Liver (tissue), 3 donors: ENCODE data around the gene KIAA1217.

Source experiments
- FOXA1 ChIP-seq: IDR thresholded peaks from 2 replicates; pipeline ENCODE4 v1.6.1; 2016; ENCODE audit warnings: antibody characterized with exemption
- GABPA ChIP-seq, 2 donors: IDR thresholded peaks in 1 of 2; conservative IDR thresholded peaks in 1 of 2; 2 replicates each; pipeline ENCODE4 v1.6.1; 2016; ENCODE audit warnings: antibody characterized with exemption in 2 of 2, mild to moderate bottlenecking in 1 of 2, moderate library complexity in 1 of 2
- JUND ChIP-seq, 2 donors: IDR thresholded peaks; 2 replicates each; pipeline ENCODE4 v1.6.1; 2016; ENCODE audit warnings: antibody characterized with exemption in 2 of 2
- RAD21 ChIP-seq, 2 donors: IDR thresholded peaks; 2 replicates each; pipeline ENCODE4 v1.6.1; 2016; ENCODE audit warnings: antibody characterized with exemption in 2 of 2, mild to moderate bottlenecking in 2 of 2
- RXRA ChIP-seq, 2 donors: IDR thresholded peaks; 2 replicates each; pipeline ENCODE4 v1.6.1; 2017 to 2018; ENCODE audit warnings: antibody characterized with exemption in 2 of 2, mild to moderate bottlenecking in 1 of 2
- TAF1 ChIP-seq: conservative IDR thresholded peaks from 2 replicates; pipeline ENCODE4 v1.6.1; 2016; ENCODE audit warnings: antibody characterized with exemption, mild to moderate bottlenecking
- YY1 ChIP-seq: IDR thresholded peaks from 2 replicates; pipeline ENCODE4 v1.6.1; 2016; ENCODE audit warnings: antibody characterized with exemption, mild to moderate bottlenecking
- TF ChIP-seq, protein P1 (sequence below): fragments of 150-350 bp; IDR thresholded peaks from 2 replicates; pipeline ENCODE4 v1.5.1; 2017; ENCODE audit warnings: improper control_type of control experiment, low read depth, low read length; ENCODE audit not compliant: missing input control
- TF ChIP-seq, protein P2 (sequence below): IDR thresholded peaks from 2 replicates; pipeline ENCODE4 v1.6.1; 2016; ENCODE audit warnings: antibody characterized with exemption
- TF ChIP-seq, protein P3 (sequence below): IDR thresholded peaks from 2 replicates; pipeline ENCODE4 v1.6.1; 2016; ENCODE audit warnings: antibody characterized with exemption, mild to moderate bottlenecking
- TF ChIP-seq, protein P4 (sequence below): IDR thresholded peaks from 2 replicates; pipeline ENCODE4 v1.6.1; 2016; ENCODE audit warnings: antibody characterized with exemption
- TF ChIP-seq, protein P5 (sequence below): IDR thresholded peaks from 2 replicates; pipeline ENCODE4 v1.6.1; 2016; ENCODE audit warnings: antibody characterized with exemption
- donor health status: healthy.
- donor health status: healthy.

DNA sequence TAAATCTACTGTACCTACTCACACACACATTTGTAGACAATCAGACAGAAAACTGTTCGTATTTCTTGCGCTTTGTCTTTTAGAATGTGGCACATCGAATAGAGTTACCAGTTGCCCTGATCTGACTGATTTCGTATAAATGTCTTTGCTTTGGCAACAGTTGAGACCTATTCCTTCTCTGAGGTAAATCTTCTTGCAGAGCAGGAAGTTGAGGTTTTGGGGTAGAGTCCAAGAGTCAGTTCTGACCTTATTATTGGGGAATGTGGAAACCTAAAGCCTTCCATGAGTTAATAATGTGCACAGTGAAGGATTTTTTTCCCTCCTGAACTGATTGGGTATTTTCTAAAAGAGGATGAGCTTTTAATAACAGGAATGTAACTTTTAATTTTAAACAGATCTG lies 135.3 kb downstream of the KIAA1217 start:
- TF ChIP-seq, protein P1, sequence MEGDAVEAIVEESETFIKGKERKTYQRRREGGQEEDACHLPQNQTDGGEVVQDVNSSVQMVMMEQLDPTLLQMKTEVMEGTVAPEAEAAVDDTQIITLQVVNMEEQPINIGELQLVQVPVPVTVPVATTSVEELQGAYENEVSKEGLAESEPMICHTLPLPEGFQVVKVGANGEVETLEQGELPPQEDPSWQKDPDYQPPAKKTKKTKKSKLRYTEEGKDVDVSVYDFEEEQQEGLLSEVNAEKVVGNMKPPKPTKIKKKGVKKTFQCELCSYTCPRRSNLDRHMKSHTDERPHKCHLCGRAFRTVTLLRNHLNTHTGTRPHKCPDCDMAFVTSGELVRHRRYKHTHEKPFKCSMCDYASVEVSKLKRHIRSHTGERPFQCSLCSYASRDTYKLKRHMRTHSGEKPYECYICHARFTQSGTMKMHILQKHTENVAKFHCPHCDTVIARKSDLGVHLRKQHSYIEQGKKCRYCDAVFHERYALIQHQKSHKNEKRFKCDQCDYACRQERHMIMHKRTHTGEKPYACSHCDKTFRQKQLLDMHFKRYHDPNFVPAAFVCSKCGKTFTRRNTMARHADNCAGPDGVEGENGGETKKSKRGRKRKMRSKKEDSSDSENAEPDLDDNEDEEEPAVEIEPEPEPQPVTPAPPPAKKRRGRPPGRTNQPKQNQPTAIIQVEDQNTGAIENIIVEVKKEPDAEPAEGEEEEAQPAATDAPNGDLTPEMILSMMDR, result no peak
- TF ChIP-seq YY1 (no peak), FOXA1 (no peak), JUND (IDR thresholded peaks at IDR 0.05) (no peak), RAD21 (IDR thresholded peaks at IDR 0.05) (no peak), TAF1 (no peak), RXRA (IDR thresholded peaks at IDR 0.05) (no peak), GABPA (IDR thresholded peaks at IDR 0.05 in 1 of 2, conservative IDR thresholded peaks at IDR 0.05 in 1 of 2) (no peak)
- TF ChIP-seq, protein P2, sequence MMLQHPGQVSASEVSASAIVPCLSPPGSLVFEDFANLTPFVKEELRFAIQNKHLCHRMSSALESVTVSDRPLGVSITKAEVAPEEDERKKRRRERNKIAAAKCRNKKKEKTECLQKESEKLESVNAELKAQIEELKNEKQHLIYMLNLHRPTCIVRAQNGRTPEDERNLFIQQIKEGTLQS, result no peak
- TF ChIP-seq, protein P3, sequence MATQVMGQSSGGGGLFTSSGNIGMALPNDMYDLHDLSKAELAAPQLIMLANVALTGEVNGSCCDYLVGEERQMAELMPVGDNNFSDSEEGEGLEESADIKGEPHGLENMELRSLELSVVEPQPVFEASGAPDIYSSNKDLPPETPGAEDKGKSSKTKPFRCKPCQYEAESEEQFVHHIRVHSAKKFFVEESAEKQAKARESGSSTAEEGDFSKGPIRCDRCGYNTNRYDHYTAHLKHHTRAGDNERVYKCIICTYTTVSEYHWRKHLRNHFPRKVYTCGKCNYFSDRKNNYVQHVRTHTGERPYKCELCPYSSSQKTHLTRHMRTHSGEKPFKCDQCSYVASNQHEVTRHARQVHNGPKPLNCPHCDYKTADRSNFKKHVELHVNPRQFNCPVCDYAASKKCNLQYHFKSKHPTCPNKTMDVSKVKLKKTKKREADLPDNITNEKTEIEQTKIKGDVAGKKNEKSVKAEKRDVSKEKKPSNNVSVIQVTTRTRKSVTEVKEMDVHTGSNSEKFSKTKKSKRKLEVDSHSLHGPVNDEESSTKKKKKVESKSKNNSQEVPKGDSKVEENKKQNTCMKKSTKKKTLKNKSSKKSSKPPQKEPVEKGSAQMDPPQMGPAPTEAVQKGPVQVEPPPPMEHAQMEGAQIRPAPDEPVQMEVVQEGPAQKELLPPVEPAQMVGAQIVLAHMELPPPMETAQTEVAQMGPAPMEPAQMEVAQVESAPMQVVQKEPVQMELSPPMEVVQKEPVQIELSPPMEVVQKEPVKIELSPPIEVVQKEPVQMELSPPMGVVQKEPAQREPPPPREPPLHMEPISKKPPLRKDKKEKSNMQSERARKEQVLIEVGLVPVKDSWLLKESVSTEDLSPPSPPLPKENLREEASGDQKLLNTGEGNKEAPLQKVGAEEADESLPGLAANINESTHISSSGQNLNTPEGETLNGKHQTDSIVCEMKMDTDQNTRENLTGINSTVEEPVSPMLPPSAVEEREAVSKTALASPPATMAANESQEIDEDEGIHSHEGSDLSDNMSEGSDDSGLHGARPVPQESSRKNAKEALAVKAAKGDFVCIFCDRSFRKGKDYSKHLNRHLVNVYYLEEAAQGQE, result no peak
- TF ChIP-seq, protein P4, sequence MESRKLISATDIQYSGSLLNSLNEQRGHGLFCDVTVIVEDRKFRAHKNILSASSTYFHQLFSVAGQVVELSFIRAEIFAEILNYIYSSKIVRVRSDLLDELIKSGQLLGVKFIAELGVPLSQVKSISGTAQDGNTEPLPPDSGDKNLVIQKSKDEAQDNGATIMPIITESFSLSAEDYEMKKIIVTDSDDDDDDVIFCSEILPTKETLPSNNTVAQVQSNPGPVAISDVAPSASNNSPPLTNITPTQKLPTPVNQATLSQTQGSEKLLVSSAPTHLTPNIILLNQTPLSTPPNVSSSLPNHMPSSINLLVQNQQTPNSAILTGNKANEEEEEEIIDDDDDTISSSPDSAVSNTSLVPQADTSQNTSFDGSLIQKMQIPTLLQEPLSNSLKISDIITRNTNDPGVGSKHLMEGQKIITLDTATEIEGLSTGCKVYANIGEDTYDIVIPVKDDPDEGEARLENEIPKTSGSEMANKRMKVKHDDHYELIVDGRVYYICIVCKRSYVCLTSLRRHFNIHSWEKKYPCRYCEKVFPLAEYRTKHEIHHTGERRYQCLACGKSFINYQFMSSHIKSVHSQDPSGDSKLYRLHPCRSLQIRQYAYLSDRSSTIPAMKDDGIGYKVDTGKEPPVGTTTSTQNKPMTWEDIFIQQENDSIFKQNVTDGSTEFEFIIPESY, result no peak
- TF ChIP-seq, protein P5, sequence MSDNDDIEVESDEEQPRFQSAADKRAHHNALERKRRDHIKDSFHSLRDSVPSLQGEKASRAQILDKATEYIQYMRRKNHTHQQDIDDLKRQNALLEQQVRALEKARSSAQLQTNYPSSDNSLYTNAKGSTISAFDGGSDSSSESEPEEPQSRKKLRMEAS, result no peak
